MM.1S (cell line): Measurements from ENCODE around the gene NIP7.

Source experiments
- EZH2 ChIP-seq: fragments of 300-600 bp; sonication (generic); optimal IDR thresholded peaks from 2 replicates; pipeline ENCODE3; 2017; ENCODE audit warnings: low read depth, mild to moderate bottlenecking, antibody characterized with exemption, low read length, mixed read lengths
- EZH2phosphoT487 ChIP-seq: fragments of 300-600 bp; sonication (generic); IDR thresholded peaks from 2 replicates; pipeline ENCODE4 v1.6.1; 2018; ENCODE audit warnings: antibody characterized with exemption, low read length
- TF ChIP-seq, protein P1 (sequence below): fragments of 300-600 bp; sonication (generic); IDR thresholded peaks from 2 replicates; pipeline ENCODE4 v1.5.1; 2016; ENCODE audit warnings: antibody characterized with exemption, low read length, mixed read lengths

DNA sequence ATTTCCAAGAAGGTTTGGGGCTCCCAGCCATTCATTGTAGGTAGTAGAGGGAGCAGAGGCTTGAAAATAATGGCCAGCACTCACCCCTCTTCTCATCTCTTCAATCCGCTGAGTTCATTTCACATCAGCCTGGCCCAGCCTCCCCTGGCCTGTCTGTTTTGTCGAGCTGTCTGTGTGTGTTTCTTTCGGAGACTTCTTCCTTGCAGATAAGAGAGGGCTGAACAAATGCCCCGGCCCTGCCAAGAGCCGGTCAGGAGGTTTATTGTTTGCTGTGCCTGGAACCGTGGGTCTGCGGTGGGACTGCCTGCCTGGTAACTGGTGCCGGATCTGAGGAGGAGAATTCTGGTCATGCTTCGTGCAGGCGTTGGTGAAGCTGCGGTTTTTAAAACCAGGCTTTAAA lies 25.0 kb upstream of the NIP7 start:
- TF ChIP-seq EZH2 (no peak), EZH2phosphoT487 (no peak)
- TF ChIP-seq, protein P1, sequence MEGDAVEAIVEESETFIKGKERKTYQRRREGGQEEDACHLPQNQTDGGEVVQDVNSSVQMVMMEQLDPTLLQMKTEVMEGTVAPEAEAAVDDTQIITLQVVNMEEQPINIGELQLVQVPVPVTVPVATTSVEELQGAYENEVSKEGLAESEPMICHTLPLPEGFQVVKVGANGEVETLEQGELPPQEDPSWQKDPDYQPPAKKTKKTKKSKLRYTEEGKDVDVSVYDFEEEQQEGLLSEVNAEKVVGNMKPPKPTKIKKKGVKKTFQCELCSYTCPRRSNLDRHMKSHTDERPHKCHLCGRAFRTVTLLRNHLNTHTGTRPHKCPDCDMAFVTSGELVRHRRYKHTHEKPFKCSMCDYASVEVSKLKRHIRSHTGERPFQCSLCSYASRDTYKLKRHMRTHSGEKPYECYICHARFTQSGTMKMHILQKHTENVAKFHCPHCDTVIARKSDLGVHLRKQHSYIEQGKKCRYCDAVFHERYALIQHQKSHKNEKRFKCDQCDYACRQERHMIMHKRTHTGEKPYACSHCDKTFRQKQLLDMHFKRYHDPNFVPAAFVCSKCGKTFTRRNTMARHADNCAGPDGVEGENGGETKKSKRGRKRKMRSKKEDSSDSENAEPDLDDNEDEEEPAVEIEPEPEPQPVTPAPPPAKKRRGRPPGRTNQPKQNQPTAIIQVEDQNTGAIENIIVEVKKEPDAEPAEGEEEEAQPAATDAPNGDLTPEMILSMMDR, result no peak
